K562 (cell line): ENCODE measurements around the gene CPNE9. TPM values are rescaled to one million over a fixed set of nuclear protein-coding genes. Genes with fewer than 3 reads are reported as not detected.

Experiments
- CBX3 ChIP-seq, 2 experiments: IDR thresholded peaks; 1 replicate in 1 of 2; 2 replicates in 1 of 2; pipeline ENCODE4 v1.6.1; 2012; ENCODE audit warnings: inconsistent platforms in 2 of 2, low read length in 2 of 2, borderline replicate concordance in 1 of 2, control low read depth in 1 of 2
- DMBX1 ChIP-seq: fragments of 250-450 bp; sonication (Bioruptor Pico); IDR thresholded peaks from 2 replicates; pipeline ENCODE4 v1.8.0; 2022; ENCODE audit warnings: inconsistent platforms, mild to moderate bottlenecking, moderate library complexity, borderline replicate concordance
- ELF2 ChIP-seq: fragments of 250-450 bp; sonication (Bioruptor Pico); IDR thresholded peaks from 2 replicates; pipeline ENCODE4 v1.5.0; 2021; ENCODE audit warnings: mild to moderate bottlenecking
- FOXK2 ChIP-seq, 2 experiments: fragments of 450-650 bp; IDR thresholded peaks in 1 of 2; conservative IDR thresholded peaks in 1 of 2; 2 replicates each; pipeline ENCODE4 v1.6.1; 2016; ENCODE audit warnings: low read depth in 2 of 2, mild to moderate bottlenecking in 1 of 2
- HDAC1 ChIP-seq, 2 experiments: fragments of 450-650 bp; IDR thresholded peaks; 2 replicates each; pipeline ENCODE4 v1.6.1; 2016 to 2017; ENCODE audit warnings: inconsistent platforms in 1 of 2, mild to moderate bottlenecking in 1 of 2, moderate library complexity in 1 of 2
- MCM2 ChIP-seq: fragments of 450-650 bp; IDR thresholded peaks from 2 replicates; pipeline ENCODE4 v1.6.1; 2017; ENCODE audit warnings: low read depth, mild to moderate bottlenecking
- MIER1 ChIP-seq: fragments of 450-650 bp; IDR thresholded peaks from 2 replicates; pipeline ENCODE4 v1.6.1; 2016; ENCODE audit warnings: antibody characterized with exemption, mild to moderate bottlenecking, low read depth
- NCOA1 ChIP-seq: fragments of 450-650 bp; IDR thresholded peaks from 2 replicates; pipeline ENCODE4 v1.6.1; 2016; ENCODE audit warnings: low read depth
- NR1H2 ChIP-seq: sonication (generic); formaldehyde crosslinking; IDR thresholded peaks from 2 replicates; pipeline ENCODE4 v1.4.0; 2020; ENCODE audit warnings: mild to moderate bottlenecking, missing genetic modification reagents
- PURB ChIP-seq: sonication (generic); formaldehyde crosslinking; IDR thresholded peaks from 2 replicates; pipeline ENCODE4 v1.9.0; 2021; ENCODE audit warnings: low read depth, mild to moderate bottlenecking, missing genetic modification reagents
- SIRT6 ChIP-seq: IDR thresholded peaks from one replicate; pipeline ENCODE4 v1.6.1; 2012; ENCODE audit warnings: low read depth, mild to moderate bottlenecking, control low read depth, inconsistent platforms, low read length, moderate library complexity
- SIX5 ChIP-seq, 2 experiments: IDR thresholded peaks; 2 replicates each; pipeline ENCODE4 v1.6.1; 2011; ENCODE audit warnings: low read length in 2 of 2, borderline replicate concordance in 1 of 2, low read depth in 1 of 2, mild to moderate bottlenecking in 1 of 2, moderate library complexity in 1 of 2; ENCODE audit not compliant: insufficient read depth in 1 of 2
- ZBTB5 ChIP-seq: fragments of 450-650 bp; IDR thresholded peaks from 2 replicates; pipeline ENCODE4 v1.6.1; 2017; ENCODE audit warnings: antibody characterized with exemption
- ZNF146 ChIP-seq: IDR thresholded peaks from one replicate; pipeline ENCODE4 v1.6.1; 2018; ENCODE audit warnings: missing compliant biosample characterization; ENCODE audit not compliant: unreplicated experiment
- ZNF263 ChIP-seq: sonication (generic); formaldehyde crosslinking; IDR thresholded peaks from 2 replicates; pipeline ENCODE4 v1.8.0; 2022; ENCODE audit warnings: mild to moderate bottlenecking, missing genetic modification reagents, borderline replicate concordance
- ZNF316 ChIP-seq: fragments of 450-650 bp; IDR thresholded peaks from 2 replicates; pipeline ENCODE4 v1.6.1; 2016
- ZNF431 ChIP-seq: sonication (generic); formaldehyde crosslinking; IDR thresholded peaks from 2 replicates; pipeline ENCODE4 v1.8.0; 2022; ENCODE audit warnings: mild to moderate bottlenecking, missing genetic modification reagents
- ZNF511 ChIP-seq: sonication (generic); formaldehyde crosslinking; IDR thresholded peaks from 2 replicates; pipeline ENCODE4 v1.8.0; 2022; ENCODE audit warnings: mild to moderate bottlenecking, missing genetic modification reagents
- ZNF589 ChIP-seq: fragments of 200-800 bp; sonication (Bioruptor generic); IDR thresholded peaks from 2 replicates; pipeline ENCODE4 v1.6.1; 2016; ENCODE audit warnings: low read depth, missing genetic modification characterization, missing compliant biosample characterization
- polyA plus RNA-seq, 8 experiments: library from polyadenylated mRNA; depleted of rRNA in 4 of 8; stranded (reverse) in 5 of 8; unstranded in 3 of 8; fragments of >200 nt; fragmentation: Nextera tagmentation in 2 of 8; fragmentation: Illumina TruSeq in 1 of 8; extraction: Ambion mirVana in 2 of 8; extraction: Trizol in 1 of 8; gene quantifications; 2 replicates each; pipeline versions ENCODE4 v1.2.1 to v1.2.3, GENCODE V29; 2011 to 2014; ENCODE audit warnings: inconsistent platforms in 1 of 8, missing spikeins in 1 of 8
- total RNA-seq, 7 experiments: library from RNA; depleted of rRNA in 6 of 7; stranded (reverse); fragments of >200 nt in 6 of 7; fragmentation: Illumina TruSeq in 2 of 7; extraction: Trizol in 2 of 7; gene quantifications; 2 replicates each; pipeline versions ENCODE4 v1.2.1 to v1.2.3, GENCODE V29; 2011 to 2021; ENCODE audit warnings: low replicate concordance in 1 of 7
- TF ChIP-seq, protein P1 (sequence below): fragments of 200-800 bp; sonication (Bioruptor generic); IDR thresholded peaks from 2 replicates; pipeline ENCODE4 v1.6.1; 2017; ENCODE audit warnings: missing genetic modification characterization, missing compliant biosample characterization
- TF ChIP-seq, protein P2 (sequence below): sonication (generic); formaldehyde crosslinking; IDR thresholded peaks from 2 replicates; pipeline ENCODE4 v1.8.1; 2023; ENCODE audit warnings: mild to moderate bottlenecking, missing genetic modification reagents

The CPNE9 gene
- total and polyA plus RNA-seq, 9 of the 15 experiments (the other 6 are each of a cell fraction or from before 2014, with no cell fraction given), result 0.22 to 0.56 (median 0.29) TPM; not detected in 3

- TF ChIP-seq MCM2, result no peak
- TF ChIP-seq ZNF431, result peak; percentile 79
- TF ChIP-seq SIRT6, result no peak
- TF ChIP-seq, protein P1, sequence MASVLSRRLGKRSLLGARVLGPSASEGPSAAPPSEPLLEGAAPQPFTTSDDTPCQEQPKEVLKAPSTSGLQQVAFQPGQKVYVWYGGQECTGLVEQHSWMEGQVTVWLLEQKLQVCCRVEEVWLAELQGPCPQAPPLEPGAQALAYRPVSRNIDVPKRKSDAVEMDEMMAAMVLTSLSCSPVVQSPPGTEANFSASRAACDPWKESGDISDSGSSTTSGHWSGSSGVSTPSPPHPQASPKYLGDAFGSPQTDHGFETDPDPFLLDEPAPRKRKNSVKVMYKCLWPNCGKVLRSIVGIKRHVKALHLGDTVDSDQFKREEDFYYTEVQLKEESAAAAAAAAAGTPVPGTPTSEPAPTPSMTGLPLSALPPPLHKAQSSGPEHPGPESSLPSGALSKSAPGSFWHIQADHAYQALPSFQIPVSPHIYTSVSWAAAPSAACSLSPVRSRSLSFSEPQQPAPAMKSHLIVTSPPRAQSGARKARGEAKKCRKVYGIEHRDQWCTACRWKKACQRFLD (CRISPR knock-in tag), result peak; percentile 51; the same call in 1 of the 2 replicates
- TF ChIP-seq SIX5 (IDR thresholded peaks at IDR 0.05; ENCODE audit: borderline replicate concordance in 1 of 2, insufficient read depth in 1 of 2, low read depth in 1 of 2, low read length in 2 of 2), result no peak
- peak; percentile 99 for TF ChIP-seq ZNF511
- TF ChIP-seq ZNF589, result no peak
- TF ChIP-seq HDAC1 (IDR thresholded peaks at IDR 0.05), result peak in 1 of 2 experiments; percentile 74; a peak in 1 of 4 replicates
- peak; percentile 60; the same call in 1 of the 2 replicates for TF ChIP-seq NR1H2 (CRISPR knock-in tag)
- TF ChIP-seq ZNF316, result no peak
- peak; percentile 21 to 28; a peak in 1 of 3 replicates for TF ChIP-seq CBX3 (IDR thresholded peaks at IDR 0.05; ENCODE audit: borderline replicate concordance in 1 of 2, low read length in 2 of 2)
- peak; percentile 71 for TF ChIP-seq ZNF263
- peak; percentile 99 for TF ChIP-seq NCOA1
- peak; percentile 38; the same call in 1 of the 2 replicates for TF ChIP-seq DMBX1
- TF ChIP-seq FOXK2 (conservative IDR thresholded peaks at IDR 0.05 in 1 of 2, IDR thresholded peaks at IDR 0.05 in 1 of 2; ENCODE audit: low read depth in 2 of 2), result no peak
- TF ChIP-seq PURB (CRISPR knock-in tag), result no peak
- TF ChIP-seq ELF2, result no peak
- TF ChIP-seq ZBTB5, result no peak
- TF ChIP-seq, protein P2, sequence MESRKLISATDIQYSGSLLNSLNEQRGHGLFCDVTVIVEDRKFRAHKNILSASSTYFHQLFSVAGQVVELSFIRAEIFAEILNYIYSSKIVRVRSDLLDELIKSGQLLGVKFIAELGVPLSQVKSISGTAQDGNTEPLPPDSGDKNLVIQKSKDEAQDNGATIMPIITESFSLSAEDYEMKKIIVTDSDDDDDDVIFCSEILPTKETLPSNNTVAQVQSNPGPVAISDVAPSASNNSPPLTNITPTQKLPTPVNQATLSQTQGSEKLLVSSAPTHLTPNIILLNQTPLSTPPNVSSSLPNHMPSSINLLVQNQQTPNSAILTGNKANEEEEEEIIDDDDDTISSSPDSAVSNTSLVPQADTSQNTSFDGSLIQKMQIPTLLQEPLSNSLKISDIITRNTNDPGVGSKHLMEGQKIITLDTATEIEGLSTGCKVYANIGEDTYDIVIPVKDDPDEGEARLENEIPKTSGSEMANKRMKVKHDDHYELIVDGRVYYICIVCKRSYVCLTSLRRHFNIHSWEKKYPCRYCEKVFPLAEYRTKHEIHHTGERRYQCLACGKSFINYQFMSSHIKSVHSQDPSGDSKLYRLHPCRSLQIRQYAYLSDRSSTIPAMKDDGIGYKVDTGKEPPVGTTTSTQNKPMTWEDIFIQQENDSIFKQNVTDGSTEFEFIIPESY (CRISPR knock-in tag), result peak; percentile 23; the same call in 1 of the 2 replicates
- peak; percentile 70 for TF ChIP-seq ZNF146 (CRISPR knock-in tag)
- peak; percentile 95 for TF ChIP-seq MIER1
These were observed 1.0 kb downstream of the CPNE9 start (continued) for GRCh38 chr3:9704347-9705322.
